Daoy (cell line): Measurements from ENCODE around the gene RPIA. TPM values are rescaled to one million over a fixed set of nuclear protein-coding genes. Genes with fewer than 3 reads are reported as not detected.
"Not testable (repeated sequence)": the region's sequence is repeated elsewhere in the genome, so short reads cannot be mapped to it uniquely, and the experiment has no call there.

Experiments
- DNase-seq: peaks from one replicate; pipeline ENCODE4 v3.0.0-alpha.2; 2015; ENCODE audit warnings: low read depth
- total RNA-seq: library from RNA; depleted of rRNA; stranded (reverse); fragments of >200 nt; shearing (Covaris generic); gene quantifications from 2 replicates; pipeline ENCODE4 v1.2.3, GENCODE V29; 2014

RPIA gene
- total RNA-seq, 1 experiment from 2014 or later: 7.6 TPM

GRCh38 chr2:88735133-88735532 is 43.7 kb downstream of the RPIA start:
- no peak for DNase-seq

DNA sequence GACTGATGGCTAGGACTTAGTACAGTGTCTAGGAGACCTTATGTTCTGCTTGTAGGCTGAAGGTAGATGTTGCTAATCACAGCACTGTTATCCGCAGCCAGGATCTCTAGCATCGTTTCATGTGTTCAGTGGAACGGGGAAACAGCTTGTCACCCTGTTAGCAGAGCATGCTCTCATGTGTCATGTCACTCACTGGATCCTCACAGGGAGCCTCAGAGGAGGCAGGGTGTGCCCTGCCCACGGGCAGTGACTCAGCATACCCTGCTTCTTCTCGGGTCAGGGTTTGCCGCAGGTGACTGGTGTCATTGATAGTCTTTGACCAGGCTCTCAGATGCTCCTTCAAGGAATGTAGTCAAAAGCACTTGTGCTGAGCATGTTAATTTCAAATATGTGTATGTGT is 44.4 kb downstream of the RPIA start:
- DNase-seq: peak; percentile 47

DNA sequence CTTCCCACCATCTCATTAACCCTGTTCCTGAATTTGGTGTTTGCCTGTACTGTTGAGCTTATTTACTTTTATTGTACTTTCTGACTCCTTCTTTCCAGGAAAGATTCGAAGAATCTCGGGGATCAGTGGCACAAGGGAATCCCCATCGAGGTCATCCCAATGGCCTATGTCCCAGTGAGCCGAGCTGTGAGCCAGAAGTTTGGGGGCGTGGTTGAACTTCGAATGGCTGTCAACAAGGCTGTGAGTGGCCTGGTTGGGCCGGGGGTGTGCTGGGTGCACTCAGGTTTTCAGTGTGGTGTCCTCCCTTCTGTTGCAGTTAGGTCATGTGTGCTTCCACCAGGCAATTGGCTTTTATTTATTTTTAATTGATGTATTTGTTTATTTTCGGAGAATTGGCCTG is 45.0 kb downstream of the RPIA start:
- DNase-seq: peak; percentile 17

GRCh38 chr2:88737385-88737784 is 45.9 kb downstream of the RPIA start:
- DNase-seq: no peak

- peak; percentile 20 for DNase-seq
These were observed 46.8 kb downstream of the RPIA start for GRCh38 chr2:88738271-88738670.

DNA sequence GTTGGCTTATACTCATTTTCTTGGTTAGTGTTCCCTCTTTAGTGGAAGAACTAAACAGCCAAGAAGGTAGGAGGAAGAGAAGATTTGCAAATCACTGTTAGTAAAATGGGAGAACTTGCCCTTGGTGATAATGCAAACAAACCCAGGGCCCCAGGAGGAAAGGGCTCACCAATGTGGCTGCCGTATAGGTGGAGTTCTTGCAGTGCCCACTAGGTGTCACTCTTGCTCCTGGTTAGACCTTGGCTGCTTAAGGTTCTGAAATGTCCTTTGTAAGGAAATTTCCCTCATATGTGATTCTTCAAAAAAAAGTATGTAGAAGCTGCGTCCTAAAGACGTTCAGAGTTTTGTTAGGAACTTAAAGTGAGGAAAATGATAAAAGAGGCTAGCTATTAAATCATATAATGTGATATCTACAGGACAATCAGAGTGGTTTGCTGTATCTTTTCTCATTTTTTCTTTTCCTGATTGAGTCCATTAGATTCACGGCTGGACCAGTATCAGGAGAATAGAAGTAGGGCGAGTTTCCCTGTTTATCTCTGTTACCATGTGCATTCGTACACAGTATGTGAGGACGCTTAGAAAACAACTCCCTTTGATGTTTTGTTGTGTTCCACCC is 48.6 kb downstream of the RPIA start:
- peak; percentile 64 for DNase-seq

- DNase-seq: no peak
These were observed 55.5 kb downstream of the RPIA start for GRCh38 chr2:88746929-88747490.

- DNase-seq: no peak
These were observed 56.5 kb downstream of the RPIA start for GRCh38 chr2:88747990-88748389.

GRCh38 chr2:88751768-88752167 is 60.3 kb downstream of the RPIA start:
- DNase-seq: no peak

DNA sequence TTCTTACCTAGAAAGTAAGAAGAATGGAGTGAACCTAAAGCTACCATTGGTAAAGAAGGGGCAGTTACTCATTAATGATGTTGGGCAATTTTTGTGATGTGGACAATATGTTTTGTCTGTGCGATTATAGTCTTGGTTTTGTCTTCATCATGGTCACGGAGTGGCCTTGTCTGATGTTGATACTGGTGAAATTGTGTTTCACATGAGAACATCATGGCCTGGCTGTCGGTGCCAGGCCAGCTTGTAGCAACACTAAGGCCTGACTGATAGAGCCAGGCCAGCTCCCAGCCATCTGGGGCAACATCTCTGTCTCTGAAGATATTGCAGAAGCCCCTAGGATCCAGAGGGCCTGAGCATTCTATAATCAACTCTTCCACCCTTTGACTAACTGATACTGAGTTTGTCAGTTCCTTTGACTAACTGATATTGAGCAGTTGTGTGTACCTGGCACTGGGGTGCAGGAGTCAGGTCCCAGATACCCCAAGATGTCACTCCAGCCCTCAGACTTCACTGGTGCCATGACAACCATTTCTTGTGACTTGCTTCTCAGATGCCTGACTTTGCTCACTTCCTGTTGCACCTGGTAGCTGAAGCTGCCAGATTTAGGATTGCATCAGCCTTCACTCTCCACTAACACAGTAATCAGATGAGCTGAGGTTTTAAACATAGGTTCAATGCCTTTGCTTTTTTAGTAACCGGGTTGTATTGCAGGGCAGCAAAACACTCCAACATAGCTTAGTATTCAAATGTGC is 62.5 kb downstream of the RPIA start:
- DNase-seq: no peak

DNA sequence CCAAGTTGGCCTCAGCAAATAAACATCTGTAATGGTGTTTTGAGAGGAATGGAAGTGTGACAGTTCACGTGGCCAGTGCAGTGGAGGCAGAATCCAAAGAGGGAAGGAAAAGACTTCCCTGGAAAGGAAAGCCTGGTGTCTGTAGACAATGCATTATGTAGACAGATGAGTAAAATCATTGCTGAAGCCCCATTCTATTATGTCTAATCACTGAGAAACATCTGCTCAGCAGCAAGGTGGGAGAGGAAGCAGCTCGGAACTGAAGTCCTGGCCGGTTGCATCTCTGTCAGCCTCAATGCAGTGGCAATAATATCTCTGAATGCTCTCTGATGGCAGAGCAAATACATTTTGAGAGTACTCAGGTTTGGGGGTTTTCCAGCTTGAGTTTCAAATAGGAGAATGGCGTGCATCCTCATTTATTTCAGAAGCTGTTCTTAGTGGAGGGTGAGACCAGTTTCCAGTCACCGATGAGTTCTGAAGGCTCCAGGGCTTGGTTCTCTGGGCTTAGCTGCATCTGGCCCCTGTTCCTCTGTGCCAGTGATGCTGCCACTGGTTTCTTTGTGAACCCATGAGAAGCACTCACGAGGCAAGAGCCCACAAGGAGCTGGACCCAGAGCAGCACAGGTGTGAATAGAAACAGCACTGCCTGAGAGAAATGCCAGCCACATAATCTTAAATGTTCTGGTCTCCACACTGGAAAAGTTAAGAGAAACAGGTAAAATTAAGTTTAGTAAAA is 63.3 kb downstream of the RPIA start:
- no peak for DNase-seq

- DNase-seq: no peak
These were observed 64.4 kb downstream of the RPIA start for GRCh38 chr2:88755836-88756235.

DNA sequence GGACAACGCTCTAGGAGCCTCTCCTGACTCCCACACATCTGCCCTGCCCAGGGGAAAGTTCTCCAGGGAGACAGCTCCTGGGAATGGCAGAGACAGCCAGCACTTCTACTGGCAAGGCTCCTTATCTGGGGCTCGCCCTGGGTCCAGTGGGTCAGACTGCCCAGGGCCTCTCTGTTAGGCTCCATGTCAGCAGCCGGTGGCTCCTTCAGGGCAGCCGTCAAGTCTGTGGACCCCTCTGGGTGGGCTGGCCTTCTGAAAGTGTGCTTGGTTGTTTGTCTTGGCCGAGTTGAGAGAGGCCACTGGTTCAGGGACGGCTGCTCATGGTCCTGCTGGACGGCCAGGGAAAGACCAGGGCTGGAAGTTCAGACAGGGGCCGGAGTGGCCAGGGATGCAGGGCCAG is 65.6 kb downstream of the RPIA start:
- DNase-seq: no peak

GRCh38 chr2:88758702-88759101 is 67.2 kb downstream of the RPIA start:
- not testable (repeated sequence) for DNase-seq

DNA sequence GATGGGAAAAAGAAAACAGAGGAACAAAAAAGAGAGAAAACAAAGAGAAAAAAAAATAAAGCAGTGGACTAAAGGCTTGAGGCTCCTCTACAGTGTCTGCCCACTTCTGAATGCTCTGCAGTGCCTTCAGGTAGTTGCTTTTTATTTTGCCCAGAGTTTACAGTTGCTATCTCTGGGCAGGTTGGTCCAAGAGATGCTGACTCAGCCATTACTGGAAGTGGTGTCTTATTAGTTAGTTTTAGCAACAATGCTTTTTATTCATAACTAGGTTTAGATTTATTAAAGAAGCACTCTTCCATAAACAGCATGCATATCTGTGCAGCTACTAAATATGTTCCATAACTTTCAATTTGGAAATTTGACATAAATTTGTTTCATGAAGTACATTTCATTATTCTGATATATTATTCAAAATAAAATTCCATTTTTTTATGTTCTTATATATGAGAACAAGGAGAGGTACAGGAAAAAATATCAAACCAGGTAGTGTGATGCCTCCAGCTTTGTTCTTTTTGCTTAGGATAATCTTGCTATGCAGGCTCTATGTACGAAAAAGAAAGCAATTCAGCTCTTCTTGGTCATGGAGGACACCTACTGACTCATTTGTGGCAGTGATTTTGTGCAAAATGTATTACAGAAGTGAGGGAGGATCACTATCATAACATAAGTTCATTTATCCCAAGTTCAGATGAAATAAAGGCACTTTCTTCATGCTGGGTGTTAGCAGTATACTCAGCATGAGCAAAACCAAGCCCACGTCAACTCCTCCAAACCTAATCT is 69.5 kb downstream of the RPIA start:
- no peak for DNase-seq

DNA sequence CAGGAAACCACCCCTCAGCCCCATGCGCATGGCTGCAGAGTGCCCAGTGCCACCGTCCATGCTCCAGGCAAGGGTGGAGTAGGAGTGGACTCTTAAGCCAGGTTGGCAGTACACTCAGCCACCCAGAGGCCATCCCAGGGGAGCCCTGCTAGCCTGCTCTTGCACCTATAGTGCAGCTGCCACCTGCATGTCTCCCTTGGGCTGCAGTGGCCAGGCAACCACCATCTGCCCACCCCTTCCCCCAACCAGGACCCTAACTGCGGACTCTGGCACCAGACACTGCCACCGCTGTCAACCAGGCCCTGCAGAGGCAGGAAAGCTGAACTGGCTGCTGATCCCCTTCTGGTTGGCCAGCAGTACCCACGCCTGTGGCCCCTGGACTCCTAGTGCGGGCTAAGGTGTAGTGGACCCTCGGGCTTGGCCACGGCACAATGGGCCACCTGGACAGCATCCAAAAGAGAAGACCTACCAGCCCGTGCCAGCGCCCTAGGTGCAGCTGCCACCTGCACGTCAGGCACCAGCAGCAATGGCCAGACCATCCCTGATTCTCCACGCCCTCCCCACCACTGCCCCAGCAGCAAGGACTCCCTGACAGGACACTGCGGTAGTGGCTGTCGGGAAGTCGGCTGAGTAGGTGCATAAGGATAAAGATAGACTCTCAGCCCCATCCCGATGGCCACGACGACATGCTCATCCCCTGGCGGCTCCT is 72.8 kb downstream of the RPIA start:
- DNase-seq: no peak

DNA sequence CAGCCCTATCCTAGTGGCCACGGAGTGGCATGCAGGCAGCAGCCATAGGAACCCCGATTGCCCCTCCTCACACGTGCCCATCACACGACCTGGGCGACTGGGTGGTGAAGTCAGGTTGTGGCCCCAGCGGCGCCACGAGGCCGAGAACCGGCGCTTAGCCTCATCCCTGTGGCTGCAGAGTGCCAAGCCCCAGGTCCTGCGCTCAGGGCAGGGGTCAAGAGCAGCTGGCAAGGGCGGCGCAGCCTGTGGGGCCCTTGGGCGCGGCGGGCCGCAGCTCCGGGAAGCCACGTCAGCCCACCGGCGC is 73.3 kb downstream of the RPIA start:
- peak; percentile 6 for DNase-seq

- peak; percentile 88 for DNase-seq
These were observed 73.8 kb downstream of the RPIA start for GRCh38 chr2:88765154-88765888.

- DNase-seq: not testable (repeated sequence)
These were observed 74.5 kb downstream of the RPIA start for GRCh38 chr2:88765889-88766481.

- no peak for DNase-seq
These were observed 78.5 kb downstream of the RPIA start for GRCh38 chr2:88770016-88770415.
